A549 (cell line): ENCODE measurements around the gene GMDS. TPM values are rescaled to one million over a fixed set of nuclear protein-coding genes. Genes with fewer than 3 reads are reported as not detected.

Source experiments
- ATAC-seq, 2 experiments: fragments of 200-7000 bp in 1 of 2; fragments of >200 bp in 1 of 2; cut with Nextera tagmentation in 1 of 2; cut with Tn5 transposase in 1 of 2; 3 replicates each; pipeline versions ENCODE4 v1.8.0 to v1.9.1; 2018 to 2020; ENCODE audit warnings: mild to moderate bottlenecking in 1 of 2, moderate library complexity in 1 of 2
- CTCF ChIA-PET: fragments of 300-600 bp; sonication (Branson Sonifier 250); formaldehyde crosslinking; extraction: SDS; loops from one replicate; lab custom pipeline; 2021; ENCODE audit warnings: antibody characterized with exemption, inconsistent platforms; lab: Yijun Ruan, JAX
- POLR2A ChIA-PET: fragments of 350-600 bp; formaldehyde crosslinking; extraction: SDS; loops from one replicate; lab custom pipeline; 2021; ENCODE audit warnings: antibody characterized with exemption, inconsistent platforms; lab: Yijun Ruan, JAX
- DNase-seq, 2 experiments: peaks; one replicate each; pipeline versions ENCODE4 v3.0.0 to v3.0.0-alpha.2; 2011 to 2016; ENCODE audit warnings: low read depth in 1 of 2, low spot score in 1 of 2
- FAIRE-seq: peaks from 2 replicates; lab custom pipeline; 2011; peaks lifted over from hg19 to GRCh38; lab: Jason Lieb, UNC
- H3K27ac ChIP-seq, 2 experiments: fragments of >200 bp; sonication (Bioruptor Twin); formaldehyde crosslinking; 3 replicates each; pipeline ENCODE4 v1.5.1; 2016 to 2017
- H3K4me1 ChIP-seq: fragments of >200 bp; sonication (Bioruptor Twin); formaldehyde crosslinking; 3 replicates; pipeline ENCODE4 v1.6.1; 2016
- H3K4me2 ChIP-seq: fragments of >200 bp; sonication (Bioruptor Twin); formaldehyde crosslinking; 3 replicates; pipeline ENCODE4 v1.6.1; 2016
- H3K4me3 ChIP-seq: fragments of >200 bp; sonication (Bioruptor Twin); formaldehyde crosslinking; 3 replicates; pipeline ENCODE4 v1.5.1; 2016
- H3K9me3 ChIP-seq: fragments of >200 bp; sonication (Bioruptor Twin); formaldehyde crosslinking; 3 replicates; pipeline ENCODE4 v1.6.1; 2016
- BHLHE40 ChIP-seq: IDR thresholded peaks from 2 replicates; pipeline ENCODE4 v1.6.1; 2012; ENCODE audit warnings: low read depth, low read length, inconsistent platforms
- CBX8 ChIP-seq: fragments of 200-600 bp; sonication (generic); IDR thresholded peaks from 2 replicates; pipeline ENCODE4 v1.6.1; 2016
- CEBPB ChIP-seq, 2 experiments: fragments of >200 bp in 1 of 2; sonication (Bioruptor Twin) in 1 of 2; formaldehyde crosslinking in 1 of 2; IDR thresholded peaks; 2 replicates each; pipeline ENCODE4 v1.6.1; 2012 to 2016
- EP300 ChIP-seq, 2 experiments: fragments of >200 bp; sonication (Bioruptor Twin); formaldehyde crosslinking; IDR thresholded peaks; 2 replicates in 1 of 2; 3 replicates in 1 of 2; pipeline ENCODE4 v1.6.1; 2016 to 2017
- FOSB ChIP-seq: fragments of 250-450 bp; sonication (Bioruptor Pico); IDR thresholded peaks from 2 replicates; pipeline ENCODE4 v1.5.0; 2020; ENCODE audit warnings: mild to moderate bottlenecking, moderate library complexity
- FOSL2 ChIP-seq, 2 experiments: fragments of 450-650 bp in 1 of 2; fragments of >200 bp in 1 of 2; sonication (Bioruptor Twin) in 1 of 2; formaldehyde crosslinking; IDR thresholded peaks; 2 replicates each; pipeline versions ENCODE4 v1.5.0 to v1.6.1; 2016 to 2020; ENCODE audit warnings: mild to moderate bottlenecking in 1 of 2, moderate library complexity in 1 of 2
- HEYL ChIP-seq: fragments of 250-450 bp; sonication (Bioruptor Pico); IDR thresholded peaks from 2 replicates; pipeline ENCODE4 v1.8.0; 2021; ENCODE audit warnings: mild to moderate bottlenecking, moderate library complexity
- JUN ChIP-seq, 2 experiments: fragments of >200 bp; sonication (Bioruptor Twin); formaldehyde crosslinking; IDR thresholded peaks; 2 replicates in 1 of 2; 3 replicates in 1 of 2; pipeline ENCODE4 v1.6.1; 2016 to 2017
- JUNB ChIP-seq: fragments of >200 bp; sonication (Bioruptor Twin); formaldehyde crosslinking; IDR thresholded peaks from 2 replicates; pipeline ENCODE4 v1.6.1; 2016
- KDM5A ChIP-seq: fragments of 200-600 bp; sonication (generic); IDR thresholded peaks from 2 replicates; pipeline ENCODE4 v1.6.1; 2016; ENCODE audit warnings: antibody characterized with exemption, mild to moderate bottlenecking
- NFE2L2 ChIP-seq: fragments of 150-350 bp; conservative IDR thresholded peaks from 2 replicates; pipeline ENCODE4 v1.6.1; 2014; ENCODE audit warnings: low read length
- NR3C1 ChIP-seq: fragments of >200 bp; sonication (Bioruptor Twin); formaldehyde crosslinking; IDR thresholded peaks from 3 replicates; pipeline ENCODE4 v1.6.1; 2017
- POLR2A ChIP-seq: IDR thresholded peaks from 2 replicates; pipeline ENCODE4 v1.6.1; 2012; ENCODE audit warnings: mild to moderate bottlenecking, low read length
- RAD21 ChIP-seq, 2 experiments: fragments of >200 bp in 1 of 2; sonication (Bioruptor Twin) in 1 of 2; formaldehyde crosslinking in 1 of 2; IDR thresholded peaks in 1 of 2; conservative IDR thresholded peaks in 1 of 2; 2 replicates in 1 of 2; 3 replicates in 1 of 2; pipeline ENCODE4 v1.6.1; 2012 to 2018; ENCODE audit warnings: inconsistent platforms in 1 of 2
- SMC3 ChIP-seq: fragments of >200 bp; sonication (Bioruptor Twin); formaldehyde crosslinking; IDR thresholded peaks from 3 replicates; pipeline ENCODE4 v1.6.1; 2018; ENCODE audit warnings: inconsistent platforms
- TFCP2L1 ChIP-seq: fragments of 250-450 bp; sonication (Bioruptor Pico); IDR thresholded peaks from 2 replicates; pipeline ENCODE4 v1.5.0; 2021; ENCODE audit warnings: mild to moderate bottlenecking
- ZNF302 ChIP-seq: fragments of 250-450 bp; sonication (Bioruptor Pico); IDR thresholded peaks from 2 replicates; pipeline ENCODE4 v1.9.0; 2021; ENCODE audit warnings: inconsistent platforms, mild to moderate bottlenecking, moderate library complexity
- ZSCAN20 ChIP-seq: fragments of 250-450 bp; sonication (Bioruptor Pico); IDR thresholded peaks from 2 replicates; pipeline ENCODE4 v1.8.0; 2022; ENCODE audit warnings: mild to moderate bottlenecking, moderate library complexity
- WGBS: methylation state at CpG from one replicate; pipeline ENCODE4 v1.1.6; 2017; ENCODE audit errors: missing lambda C conversion rate; 5-methylcytosine and 5-hydroxymethylcytosine counted together
- polyA plus RNA-seq, 4 experiments: library from polyadenylated mRNA; depleted of rRNA in 3 of 4; stranded (reverse); fragments of >200 nt; fragmentation: RNase III in 1 of 4; extraction: RNeasy Plus Mini Kit Qiagen cat#74134 plus additional on column Dnase treatment in 1 of 4; gene quantifications; 2 replicates in 3 of 4; 3 replicates in 1 of 4; pipeline ENCODE4 v1.2.3, GENCODE V29; 2011 to 2017
- TF ChIP-seq, protein P1 (sequence below): fragments of >200 bp; sonication (Bioruptor Twin); formaldehyde crosslinking; IDR thresholded peaks from 3 replicates; pipeline ENCODE4 v1.5.1; 2016
- TF ChIP-seq, protein P2 (sequence below): IDR thresholded peaks from 2 replicates; pipeline ENCODE4 v1.6.1; 2012
- TF ChIP-seq, protein P3 (sequence below): fragments of 450-650 bp; IDR thresholded peaks from 2 replicates; pipeline ENCODE4 v1.6.1; 2014; ENCODE audit warnings: antibody characterized with exemption

The GMDS gene
- polyA plus RNA-seq, 2 of the 4 experiments (the other 2 are of a cell fraction): 9.9 to 12.4 TPM

DNA sequence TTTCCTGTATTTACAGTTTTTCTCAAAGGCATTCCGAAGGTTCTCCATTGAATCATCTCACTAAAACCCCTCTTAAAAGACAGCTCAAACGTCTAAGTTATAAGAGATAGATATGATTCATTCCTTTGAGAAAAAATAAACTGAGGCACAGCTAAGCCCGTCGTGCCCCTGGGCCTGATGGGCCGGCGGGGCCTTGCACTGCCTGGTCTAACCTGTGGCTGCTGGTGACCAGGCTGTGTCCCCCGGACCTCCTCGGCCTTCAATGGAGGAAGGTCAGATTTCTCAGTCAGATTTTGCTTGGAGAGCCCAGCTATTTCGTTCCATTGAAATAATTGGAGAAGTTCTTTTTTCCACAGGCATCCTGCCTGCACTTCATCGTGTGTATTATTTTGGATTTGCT lies 647.0 kb downstream of the GMDS start (continued):
- TF ChIP-seq, protein P1, sequence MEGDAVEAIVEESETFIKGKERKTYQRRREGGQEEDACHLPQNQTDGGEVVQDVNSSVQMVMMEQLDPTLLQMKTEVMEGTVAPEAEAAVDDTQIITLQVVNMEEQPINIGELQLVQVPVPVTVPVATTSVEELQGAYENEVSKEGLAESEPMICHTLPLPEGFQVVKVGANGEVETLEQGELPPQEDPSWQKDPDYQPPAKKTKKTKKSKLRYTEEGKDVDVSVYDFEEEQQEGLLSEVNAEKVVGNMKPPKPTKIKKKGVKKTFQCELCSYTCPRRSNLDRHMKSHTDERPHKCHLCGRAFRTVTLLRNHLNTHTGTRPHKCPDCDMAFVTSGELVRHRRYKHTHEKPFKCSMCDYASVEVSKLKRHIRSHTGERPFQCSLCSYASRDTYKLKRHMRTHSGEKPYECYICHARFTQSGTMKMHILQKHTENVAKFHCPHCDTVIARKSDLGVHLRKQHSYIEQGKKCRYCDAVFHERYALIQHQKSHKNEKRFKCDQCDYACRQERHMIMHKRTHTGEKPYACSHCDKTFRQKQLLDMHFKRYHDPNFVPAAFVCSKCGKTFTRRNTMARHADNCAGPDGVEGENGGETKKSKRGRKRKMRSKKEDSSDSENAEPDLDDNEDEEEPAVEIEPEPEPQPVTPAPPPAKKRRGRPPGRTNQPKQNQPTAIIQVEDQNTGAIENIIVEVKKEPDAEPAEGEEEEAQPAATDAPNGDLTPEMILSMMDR: no peak
- no peak for TF ChIP-seq POLR2A
- TF ChIP-seq, all 56 proteins: peak for 0

DNA sequence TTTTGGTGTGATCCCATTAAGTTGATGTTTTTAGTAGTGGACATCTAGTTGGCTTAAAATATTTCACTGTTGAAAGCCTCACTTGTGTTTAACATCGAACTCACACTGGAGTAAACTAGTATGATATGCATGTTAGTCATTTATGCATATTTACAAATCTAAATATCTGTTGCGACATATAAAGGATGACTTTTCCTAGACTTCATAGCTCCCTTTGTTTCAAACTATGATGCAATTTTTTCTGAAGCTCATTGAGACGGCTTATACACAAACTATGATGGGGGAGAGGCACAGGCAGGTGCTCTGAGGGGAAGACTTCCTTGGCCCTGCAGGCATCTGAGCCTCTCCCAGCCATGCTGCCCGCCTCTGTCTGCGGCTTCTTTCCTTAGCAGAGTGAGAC lies 647.5 kb downstream of the GMDS start:
- peak; percentile 52 to 61; a peak in 2 of 4 replicates for TF ChIP-seq CEBPB (IDR thresholded peaks at IDR 0.05)
- no peak for TF ChIP-seq NR3C1
- no peak for TF ChIP-seq FOSL2 (IDR thresholded peaks at IDR 0.05)
- TF ChIP-seq FOSL2 (CRISPR knock-in tag; IDR thresholded peaks at IDR 0.05): no peak
- TF ChIP-seq, protein P2, sequence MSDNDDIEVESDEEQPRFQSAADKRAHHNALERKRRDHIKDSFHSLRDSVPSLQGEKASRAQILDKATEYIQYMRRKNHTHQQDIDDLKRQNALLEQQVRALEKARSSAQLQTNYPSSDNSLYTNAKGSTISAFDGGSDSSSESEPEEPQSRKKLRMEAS: no peak
- peak; percentile 21; the same call in 1 of the 2 replicates for TF ChIP-seq JUNB
- no peak for FAIRE-seq
- no peak for ATAC-seq
- WGBS: 56% methylated on average over 5 of the region's 5 CpGs
- ChIA-PET CTCF (interaction anchor here (1.3 to 4.8 kb wide), 9 partner anchors 12 to 1152 kb away, joined by 4 to 49 read pairs (median 8); partner anchors contain the start of genes FOXC1 and MYLK4), POLR2A (no interaction called here)
- no peak overlapping the region for H3K4me3 ChIP-seq
- H3K4me2 ChIP-seq: peak overlapping the region; percentile 58; the same call in 2 of the 3 replicates
- no peak for DNase-seq
- H3K4me1 ChIP-seq: peaks cover 18% of the 10 kb centered on the region
- H3K9me3 ChIP-seq: no peaks in the 10 kb centered on the region
- peak overlapping the region in 1 of 2 experiments; percentile 44; a peak in 1 of 6 replicates for H3K27ac ChIP-seq

- H3K4me2 ChIP-seq: peak overlapping the region; percentile 58
- TF ChIP-seq, protein P3, sequence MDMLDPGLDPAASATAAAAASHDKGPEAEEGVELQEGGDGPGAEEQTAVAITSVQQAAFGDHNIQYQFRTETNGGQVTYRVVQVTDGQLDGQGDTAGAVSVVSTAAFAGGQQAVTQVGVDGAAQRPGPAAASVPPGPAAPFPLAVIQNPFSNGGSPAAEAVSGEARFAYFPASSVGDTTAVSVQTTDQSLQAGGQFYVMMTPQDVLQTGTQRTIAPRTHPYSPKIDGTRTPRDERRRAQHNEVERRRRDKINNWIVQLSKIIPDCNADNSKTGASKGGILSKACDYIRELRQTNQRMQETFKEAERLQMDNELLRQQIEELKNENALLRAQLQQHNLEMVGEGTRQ: no peak
- TF ChIP-seq NFE2L2: no peak
- no peak for TF ChIP-seq CBX8
- TF ChIP-seq KDM5A: no peak
- TF ChIP-seq HEYL: no peak
- no peak for TF ChIP-seq ZNF302 (CRISPR knock-in tag)
- no peak for TF ChIP-seq ZSCAN20 (CRISPR knock-in tag)
- TF ChIP-seq TFCP2L1 (CRISPR knock-in tag): no peak
- TF ChIP-seq EP300 (IDR thresholded peaks at IDR 0.05): no peak
- ATAC-seq (no peak), DNase-seq (no peak), FAIRE-seq (no peak)
- POLR2A ChIA-PET: no interaction called here
- peak overlapping the region in 1 of 2 experiments; percentile 44; a peak in 1 of 6 replicates for H3K27ac ChIP-seq
- CTCF ChIA-PET: interaction anchor here (0.7 to 4.8 kb wide), 32 partner anchors 9 to 1160 kb away, joined by 3 to 49 read pairs (median 5); partner anchors contain the start of gene MYLK4
- WGBS: 77% methylated on average over 7 of the region's 8 CpGs
- H3K9me3 ChIP-seq: no peaks in the 10 kb centered on the region
- no peak overlapping the region for H3K4me3 ChIP-seq
- peaks cover 18% of the 10 kb centered on the region for H3K4me1 ChIP-seq
Measured at GRCh38 chr6:1597121-1597744, 648.2 kb downstream of the GMDS start.

GRCh38 chr6:1596088-1596852 lies 649.1 kb downstream of the GMDS start:
- DNase-seq: peak in 1 of 2 experiments; percentile 43
- TF ChIP-seq, protein P2: 0 out of 2 replicates have a peak, but pooled peaks have one; percentile 21
- TF ChIP-seq FOSB (CRISPR knock-in tag): no peak
- peak; percentile 68 for TF ChIP-seq SMC3
- no peak for TF ChIP-seq CEBPB (IDR thresholded peaks at IDR 0.05)
- peak; percentile 87 to 88 for TF ChIP-seq RAD21 (conservative IDR thresholded peaks at IDR 0.05 in 1 of 2, IDR thresholded peaks at IDR 0.05 in 1 of 2)
- TF ChIP-seq JUN (IDR thresholded peaks at IDR 0.05): no peak
- TF ChIP-seq, protein P1: peak; percentile 81
- TF ChIP-seq BHLHE40: no peak
- TF ChIP-seq ZSCAN20 (CRISPR knock-in tag): no peak
- TF ChIP-seq, all 56 proteins: peak for 4
- no peaks in the 10 kb centered on the region for H3K9me3 ChIP-seq
- H3K4me1 ChIP-seq: peaks cover 18% of the 10 kb centered on the region
- H3K4me2 ChIP-seq: peak overlapping the region; percentile 58
- ChIA-PET CTCF (interaction anchor here (0.6 to 4.8 kb wide), 44 partner anchors 10 to 1507 kb away, joined by 3 to 49 read pairs (median 4); partner anchors contain the start of gene MYLK4), POLR2A (no interaction called here)
- peak overlapping the region in 1 of 2 experiments; percentile 60; a peak in 1 of 6 replicates for H3K27ac ChIP-seq
- WGBS: 13% methylated on average over 22 of the region's 25 CpGs
- H3K4me3 ChIP-seq: no peak overlapping the region
- FAIRE-seq: no peak
- ATAC-seq: peak; percentile 73 to 92
